IMR-90 (cell line): ENCODE measurements around the gene CEP83.

Experiments used
- CEBPB ChIP-seq: IDR thresholded peaks from 2 replicates; pipeline ENCODE4 v1.6.1; 2012; ENCODE audit warnings: low read depth, low read length, improper control_type of control experiment
- CHD1 ChIP-seq: IDR thresholded peaks from 2 replicates; pipeline ENCODE4 v1.6.1; 2012; ENCODE audit warnings: low read depth, low read length, improper control_type of control experiment
- MAFK ChIP-seq: IDR thresholded peaks from 2 replicates; pipeline ENCODE4 v1.6.1; 2012; ENCODE audit warnings: low read depth, low read length, improper control_type of control experiment
- MAZ ChIP-seq: IDR thresholded peaks from 2 replicates; pipeline ENCODE4 v1.6.1; 2012; ENCODE audit warnings: low read depth, mild to moderate bottlenecking, low read length, improper control_type of control experiment, moderate library complexity, borderline replicate concordance
- POLR2A ChIP-seq: IDR thresholded peaks from 2 replicates; pipeline ENCODE4 v1.6.1; 2012; ENCODE audit warnings: mild to moderate bottlenecking, low read depth, low read length
- RAD21 ChIP-seq: IDR thresholded peaks from 2 replicates; pipeline ENCODE4 v1.6.1; 2012; ENCODE audit warnings: low read length, improper control_type of control experiment
- SMC3 ChIP-seq: fragments of 150-350 bp; IDR thresholded peaks from 2 replicates; pipeline ENCODE4 v1.6.1; 2016; ENCODE audit warnings: low read depth, mild to moderate bottlenecking, antibody characterized with exemption, low read length, moderate library complexity
- TF ChIP-seq, protein P1 (sequence below): conservative IDR thresholded peaks from 2 replicates; pipeline ENCODE4 v1.5.1; 2012; ENCODE audit warnings: mild to moderate bottlenecking, low read depth, low read length, improper control_type of control experiment

DNA sequence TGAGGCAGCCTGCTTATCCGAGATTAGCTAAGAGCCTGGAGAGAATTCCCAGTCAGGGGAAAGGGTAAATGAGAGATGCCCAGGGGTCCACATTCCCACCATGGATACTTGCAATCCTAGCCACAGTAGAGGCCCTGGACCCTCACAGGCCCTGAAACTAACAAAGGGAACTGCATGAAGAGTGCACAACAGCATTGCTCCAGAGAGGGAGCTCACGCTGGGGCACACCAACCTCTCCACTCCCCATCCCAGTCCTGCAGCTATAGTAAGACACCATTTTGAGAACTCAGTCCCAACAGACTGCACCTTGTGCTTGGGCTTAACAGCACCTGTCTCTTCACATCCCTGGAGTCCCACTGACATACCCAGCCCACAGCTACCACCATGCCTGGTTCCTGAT lies 30.5 kb downstream of the CEP83 start:
- TF ChIP-seq, protein P1, sequence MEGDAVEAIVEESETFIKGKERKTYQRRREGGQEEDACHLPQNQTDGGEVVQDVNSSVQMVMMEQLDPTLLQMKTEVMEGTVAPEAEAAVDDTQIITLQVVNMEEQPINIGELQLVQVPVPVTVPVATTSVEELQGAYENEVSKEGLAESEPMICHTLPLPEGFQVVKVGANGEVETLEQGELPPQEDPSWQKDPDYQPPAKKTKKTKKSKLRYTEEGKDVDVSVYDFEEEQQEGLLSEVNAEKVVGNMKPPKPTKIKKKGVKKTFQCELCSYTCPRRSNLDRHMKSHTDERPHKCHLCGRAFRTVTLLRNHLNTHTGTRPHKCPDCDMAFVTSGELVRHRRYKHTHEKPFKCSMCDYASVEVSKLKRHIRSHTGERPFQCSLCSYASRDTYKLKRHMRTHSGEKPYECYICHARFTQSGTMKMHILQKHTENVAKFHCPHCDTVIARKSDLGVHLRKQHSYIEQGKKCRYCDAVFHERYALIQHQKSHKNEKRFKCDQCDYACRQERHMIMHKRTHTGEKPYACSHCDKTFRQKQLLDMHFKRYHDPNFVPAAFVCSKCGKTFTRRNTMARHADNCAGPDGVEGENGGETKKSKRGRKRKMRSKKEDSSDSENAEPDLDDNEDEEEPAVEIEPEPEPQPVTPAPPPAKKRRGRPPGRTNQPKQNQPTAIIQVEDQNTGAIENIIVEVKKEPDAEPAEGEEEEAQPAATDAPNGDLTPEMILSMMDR, result no peak
- no peak for TF ChIP-seq RAD21
- TF ChIP-seq POLR2A, result no peak
- TF ChIP-seq CEBPB, result no peak
- no peak for TF ChIP-seq SMC3
- no peak for TF ChIP-seq MAZ
- TF ChIP-seq MAFK, result no peak
- TF ChIP-seq CHD1, result no peak
